Gastroesophageal sphincter (tissue), 3 donors: Measurements from ENCODE around the gene ELP4.

Source experiments
- CTCF ChIP-seq, 4 experiments: fragments of 200-600 bp in 2 of 4; fragments of 450-650 bp in 2 of 4; sonication (generic) in 1 of 4; IDR thresholded peaks; one replicate each; pipeline ENCODE4 v1.5.1; 2017 to 2019; ENCODE audit warnings: antibody characterized with exemption in 4 of 4, mild to moderate bottlenecking in 2 of 4, moderate library complexity in 2 of 4
- POLR2AphosphoS5 ChIP-seq: sonication (generic); formaldehyde crosslinking; IDR thresholded peaks from one replicate; pipeline ENCODE4 v1.6.1; 2017; ENCODE audit warnings: antibody characterized with exemption

GRCh38 chr11:31822927-31823643 lies 313.5 kb downstream of the ELP4 start:
- TF ChIP-seq CTCF (IDR thresholded peaks at IDR 0.05): no peak
- TF ChIP-seq POLR2AphosphoS5: no peak
